NCI-H2029 treated with DMSO at 0.1 percent for 48 hours (cell line): ENCODE measurements around the gene CYP19A1.
A peak's percentile ranks its signal among the peaks of the same experiment; 100 is the strongest.

Source experiments
- DNase-seq: peaks from one replicate; lab custom pipeline; 2025; lab: John Stamatoyannopoulos, UW

Gene CYP19A1

GRCh38 chr15:51184627-51185026 lies 153.8 kb downstream of the CYP19A1 start:
- no peak for DNase-seq

DNA sequence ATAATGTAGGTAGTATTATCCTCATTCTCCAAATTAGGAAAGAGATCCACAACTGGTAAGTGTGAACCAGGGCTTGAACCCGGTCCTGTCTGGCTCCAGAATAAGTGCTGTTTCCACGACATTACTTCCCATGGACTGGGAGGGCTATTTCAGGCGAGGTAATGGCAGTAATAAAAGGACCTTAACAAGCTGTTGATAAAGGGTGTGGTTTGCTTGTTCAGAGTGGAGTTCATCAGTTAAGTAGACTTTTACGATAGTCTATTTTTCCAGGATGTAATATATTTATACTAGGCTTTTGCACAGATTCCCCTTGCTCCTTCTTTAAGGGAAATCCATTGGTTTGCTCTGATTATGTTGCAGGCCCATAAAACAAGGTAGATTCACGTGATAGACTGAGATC lies 155.3 kb downstream of the CYP19A1 start:
- no peak for DNase-seq

GRCh38 chr15:51181905-51182304 lies 156.5 kb downstream of the CYP19A1 start:
- no peak for DNase-seq

GRCh38 chr15:51181221-51181620 lies 157.2 kb downstream of the CYP19A1 start:
- no peak for DNase-seq

- DNase-seq, result no peak
These were observed 157.9 kb downstream of the CYP19A1 start for GRCh38 chr15:51180534-51180933.

DNA sequence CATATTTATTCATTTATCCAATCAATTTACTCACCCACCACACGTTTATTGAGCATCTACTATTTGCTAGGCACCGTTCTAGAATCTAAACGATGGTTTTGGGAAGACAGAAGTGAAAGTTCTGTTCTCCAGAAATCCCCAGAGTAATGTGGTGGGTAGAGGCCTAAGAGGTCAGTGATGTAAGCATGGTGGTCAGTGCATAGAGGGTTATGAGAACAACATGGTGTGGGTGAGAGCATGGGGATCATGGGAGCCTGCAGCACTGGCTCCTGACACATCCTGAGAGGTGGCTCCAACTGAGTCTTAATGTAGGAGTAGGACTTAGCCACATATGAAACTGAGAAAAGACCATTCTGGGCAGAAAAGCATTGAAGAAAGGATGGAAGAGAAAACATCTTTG lies 158.4 kb downstream of the CYP19A1 start:
- DNase-seq, result no peak

GRCh38 chr15:51172193-51172592 lies 166.2 kb downstream of the CYP19A1 start:
- DNase-seq, result no peak

- DNase-seq, result no peak
These were observed 166.8 kb downstream of the CYP19A1 start for GRCh38 chr15:51171634-51171932.

DNA sequence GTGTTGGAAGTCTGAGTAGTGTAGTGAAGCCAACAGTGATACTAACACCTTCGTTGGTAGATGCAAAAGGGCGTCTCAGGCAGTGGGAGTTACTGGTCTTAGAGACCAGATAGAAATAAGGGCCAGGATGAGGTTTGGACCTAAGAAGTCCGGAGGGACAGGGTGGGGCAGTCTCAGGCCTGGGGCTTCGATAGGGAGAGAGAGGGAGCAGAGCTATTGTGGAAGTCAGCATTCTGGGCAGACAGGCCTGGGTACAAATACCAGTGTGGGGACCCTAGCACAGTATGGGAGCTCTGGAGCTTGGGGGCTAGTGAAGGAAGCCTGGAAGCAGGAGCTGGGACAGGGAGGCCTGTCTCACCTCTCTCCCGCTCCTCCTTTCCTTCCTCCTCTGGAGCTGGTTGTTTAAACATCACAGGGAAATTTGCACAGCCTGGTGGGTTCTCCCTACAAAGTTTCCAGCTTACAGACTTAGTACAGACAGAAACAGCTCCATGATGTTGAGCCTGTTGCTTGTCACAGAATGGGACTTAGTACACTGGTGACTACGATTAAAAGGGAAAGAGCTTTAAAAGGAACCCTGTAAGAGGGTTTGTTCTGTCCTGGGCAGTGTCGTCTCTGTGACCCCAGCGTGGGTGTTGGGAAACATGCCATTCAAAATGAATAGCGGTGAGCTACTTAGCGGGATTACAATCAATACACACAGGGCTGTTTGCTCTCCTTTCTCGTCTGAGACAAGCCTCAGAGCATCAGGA lies 167.3 kb downstream of the CYP19A1 start:
- no peak for DNase-seq

- DNase-seq, result no peak
These were observed 169.7 kb downstream of the CYP19A1 start for GRCh38 chr15:51168700-51169099.

DNA sequence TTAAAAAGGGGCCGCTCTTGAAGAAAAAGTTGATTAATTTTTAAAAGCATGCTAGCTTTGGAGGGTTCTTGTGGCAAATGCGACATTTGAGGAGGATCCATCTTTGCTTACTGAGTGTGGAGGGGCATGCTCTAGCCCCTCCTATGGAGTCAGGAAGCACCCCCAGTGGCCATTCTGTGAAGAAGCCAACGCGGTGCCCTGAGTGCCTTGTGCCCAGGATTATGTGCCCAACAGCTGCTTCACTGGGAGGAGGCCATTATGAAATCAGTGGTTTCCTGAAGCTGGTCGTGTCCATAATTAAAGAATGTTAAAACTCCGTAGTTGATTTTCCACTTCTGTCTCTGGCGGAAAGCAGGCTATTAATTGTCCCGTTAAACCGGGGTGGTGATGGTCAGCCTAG lies 174.6 kb downstream of the CYP19A1 start:
- DNase-seq, result no peak

- peak; percentile 2 for DNase-seq
These were observed 175.3 kb downstream of the CYP19A1 start for GRCh38 chr15:51162865-51163762.

DNA sequence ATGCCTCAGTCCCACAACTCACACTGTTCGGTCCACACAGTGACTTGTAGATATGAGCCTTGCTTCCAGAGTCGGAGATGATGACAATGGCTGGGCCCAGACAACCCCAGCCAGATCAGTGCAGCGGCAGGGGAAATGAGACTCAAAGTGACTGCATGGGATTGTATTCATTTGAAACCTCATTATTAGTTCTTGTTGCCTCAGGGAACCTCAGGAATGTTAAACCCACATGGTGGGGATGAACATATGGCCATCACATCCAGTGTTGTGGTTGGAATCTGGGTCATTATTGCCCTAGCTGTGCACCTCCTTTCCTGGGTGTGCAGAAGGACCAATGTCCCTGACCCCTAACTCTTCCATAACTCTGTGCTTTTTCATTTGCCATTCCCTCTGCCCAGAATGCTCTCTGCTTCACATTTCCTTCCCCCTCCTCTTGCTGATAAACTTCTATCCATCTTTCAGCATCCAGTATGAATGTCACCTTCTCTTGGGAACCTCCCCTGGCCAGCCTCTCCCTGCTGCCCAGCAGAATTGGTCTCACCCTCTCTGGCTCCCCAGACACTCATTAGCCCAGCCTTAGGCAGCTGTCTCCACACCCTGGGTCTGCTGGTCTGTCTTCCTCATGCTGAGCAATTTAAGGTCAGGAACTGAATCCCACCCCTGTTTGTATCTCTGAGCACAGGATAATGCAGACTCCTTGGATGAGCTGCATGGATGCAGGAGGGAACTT lies 176.7 kb downstream of the CYP19A1 start:
- no peak for DNase-seq

DNA sequence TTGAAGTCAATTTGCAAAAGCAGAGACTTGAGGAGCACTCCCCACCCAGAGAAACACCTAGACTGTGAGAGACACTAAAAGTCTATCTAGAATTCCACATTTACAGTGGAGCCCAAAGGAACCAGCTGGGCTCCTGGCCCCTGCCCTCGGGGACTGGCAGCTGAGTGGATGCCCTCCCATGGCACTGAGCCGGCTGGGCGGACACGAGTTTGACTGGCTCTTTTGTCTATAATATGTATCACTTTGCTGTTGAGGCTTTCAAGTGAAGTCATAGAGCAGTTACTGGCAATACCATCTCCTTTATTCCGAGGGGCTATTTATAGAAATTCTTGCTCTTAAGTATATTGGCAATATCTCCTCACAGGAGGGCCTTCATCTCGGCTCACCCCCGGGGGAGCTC lies 177.9 kb downstream of the CYP19A1 start:
- no peak for DNase-seq
